Rectal smooth muscle tissue (tissue), 1 donor: ENCODE data around the gene RABL2B.
A peak's percentile ranks its signal among the peaks of the same experiment; 100 is the strongest.
"Not testable (repeated sequence)": the region's sequence is repeated elsewhere in the genome, so short reads cannot be mapped to it uniquely, and the experiment has no call there.

Source experiments
- H3K27ac ChIP-seq: one replicate; pipeline ENCODE4 v1.7.0; 2013; ENCODE audit warnings: low read depth, low read length, inconsistent platforms
- H3K27me3 ChIP-seq: one replicate; pipeline ENCODE4 v1.7.0; 2013; ENCODE audit warnings: low read length; ENCODE audit not compliant: control insufficient read depth, insufficient read depth
- H3K36me3 ChIP-seq: one replicate; pipeline ENCODE4 v1.7.0; 2013; ENCODE audit warnings: low read length; ENCODE audit not compliant: control insufficient read depth, insufficient read depth
- H3K4me1 ChIP-seq: one replicate; pipeline ENCODE4 v1.7.0; 2013; ENCODE audit warnings: low read length; ENCODE audit not compliant: control insufficient read depth, insufficient read depth
- H3K4me3 ChIP-seq: one replicate; pipeline ENCODE4 v1.7.0; 2013; ENCODE audit warnings: low read length
- H3K9ac ChIP-seq: one replicate; pipeline ENCODE4 v1.7.0; 2013; ENCODE audit warnings: low read length

Gene RABL2B

GRCh38 chr22:50783033-50783879, at the start of gene RABL2B:
TSS of gene RABL2B (minus strand) at chr22:50783636. CDS start at chr22:50782294, 1,342 bp downstream.
- H3K27me3 ChIP-seq, H3K4me1 ChIP-seq, H3K27ac ChIP-seq, H3K9ac ChIP-seq, H3K36me3 ChIP-seq: not testable (repeated sequence)
- H3K4me3 ChIP-seq, result peak within 1 kb of the TSS; percentile 61

- H3K27me3 ChIP-seq, H3K27ac ChIP-seq, H3K4me1 ChIP-seq, H3K9ac ChIP-seq, H3K4me3 ChIP-seq, H3K36me3 ChIP-seq: not testable (repeated sequence)
Observed at GRCh38 chr22:50786936-50787335, 3.5 kb upstream of the RABL2B start.

GRCh38 chr22:50785289-50785688, 1.9 kb upstream of the RABL2B start:
- H3K27ac ChIP-seq, H3K9ac ChIP-seq, H3K27me3 ChIP-seq, H3K4me1 ChIP-seq, H3K36me3 ChIP-seq, H3K4me3 ChIP-seq: not testable (repeated sequence)

- not testable (repeated sequence) for H3K9ac ChIP-seq, H3K4me1 ChIP-seq, H3K36me3 ChIP-seq, H3K27me3 ChIP-seq, H3K27ac ChIP-seq
- peak overlapping the region; percentile 52 for H3K4me3 ChIP-seq
Observed at GRCh38 chr22:50783880-50784276, 442 bp upstream of the RABL2B start.

GRCh38 chr22:50782253-50782652, 1.2 kb downstream of the RABL2B start:
- not testable (repeated sequence) for H3K27me3 ChIP-seq, H3K9ac ChIP-seq, H3K4me1 ChIP-seq, H3K4me3 ChIP-seq, H3K36me3 ChIP-seq, H3K27ac ChIP-seq

- not testable (repeated sequence) for H3K4me1 ChIP-seq, H3K9ac ChIP-seq, H3K36me3 ChIP-seq, H3K4me3 ChIP-seq, H3K27me3 ChIP-seq, H3K27ac ChIP-seq
Observed at GRCh38 chr22:50780244-50780643, 3.2 kb downstream of the RABL2B start.

- not testable (repeated sequence) for H3K27ac ChIP-seq, H3K36me3 ChIP-seq, H3K4me1 ChIP-seq, H3K9ac ChIP-seq, H3K4me3 ChIP-seq, H3K27me3 ChIP-seq
Observed at GRCh38 chr22:50777631-50778030, 5.8 kb downstream of the RABL2B start.

GRCh38 chr22:50775132-50775531, 8.3 kb downstream of the RABL2B start:
- not testable (repeated sequence) for H3K27ac ChIP-seq, H3K4me3 ChIP-seq, H3K9ac ChIP-seq, H3K4me1 ChIP-seq, H3K27me3 ChIP-seq, H3K36me3 ChIP-seq

- H3K4me3 ChIP-seq, H3K36me3 ChIP-seq, H3K9ac ChIP-seq: not testable (repeated sequence)
Observed at GRCh38 chr22:50764288-50764687, 19.1 kb downstream of the RABL2B start.

GRCh38 chr22:50761829-50762228, 21.6 kb downstream of the RABL2B start:
- H3K27me3 ChIP-seq, H3K27ac ChIP-seq, H3K9ac ChIP-seq, H3K4me3 ChIP-seq, H3K4me1 ChIP-seq, H3K36me3 ChIP-seq: not testable (repeated sequence)

More at GRCh38 chr22:50764288-50764687, 19.1 kb downstream of the RABL2B start:
- H3K4me1 ChIP-seq, H3K27ac ChIP-seq, H3K27me3 ChIP-seq: not testable (repeated sequence)

- H3K27me3 ChIP-seq, H3K27ac ChIP-seq, H3K9ac ChIP-seq, H3K36me3 ChIP-seq, H3K4me1 ChIP-seq, H3K4me3 ChIP-seq: not testable (repeated sequence)
Observed at GRCh38 chr22:50759597-50760341, 23.7 kb downstream of the RABL2B start.

GRCh38 chr22:50756949-50757491, 26.4 kb downstream of the RABL2B start:
- H3K27ac ChIP-seq, H3K4me1 ChIP-seq, H3K27me3 ChIP-seq, H3K9ac ChIP-seq, H3K36me3 ChIP-seq: not testable (repeated sequence)
- peak overlapping the region; percentile 54 for H3K4me3 ChIP-seq
